ENCODE results near the gene SYNGR1.
A peak's percentile ranks its signal among the peaks of the same experiment; 100 is the strongest.

The SYNGR1 gene

GRCh38 chr22:39368461-39368911 lies 18.7 kb downstream of the SYNGR1 start:
- DNase-seq (ENCODE audit: low read depth in 2 of 2): no peak

DNA sequence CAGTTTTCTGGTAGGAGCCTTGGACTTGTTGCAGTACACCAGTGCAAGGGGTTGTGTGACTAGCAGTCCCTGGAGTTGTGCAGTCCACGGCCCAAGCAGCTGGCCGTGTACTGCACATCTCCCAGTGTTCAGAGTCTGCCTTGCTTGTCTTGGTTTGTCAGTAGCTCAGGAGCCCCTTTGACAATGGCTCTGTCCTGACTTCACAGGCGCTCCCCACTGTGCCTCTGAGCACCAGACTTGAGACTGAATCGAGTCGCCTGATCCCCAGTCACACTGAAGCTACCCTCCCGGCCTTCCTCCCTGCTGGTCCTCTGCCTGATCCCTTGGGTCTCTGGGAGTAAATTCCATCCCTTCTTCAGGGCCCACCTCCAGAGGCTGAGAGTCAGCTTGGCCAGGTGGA lies 19.4 kb downstream of the SYNGR1 start:
- DNase-seq (ENCODE audit: low read depth in 2 of 2): no peak

DNA sequence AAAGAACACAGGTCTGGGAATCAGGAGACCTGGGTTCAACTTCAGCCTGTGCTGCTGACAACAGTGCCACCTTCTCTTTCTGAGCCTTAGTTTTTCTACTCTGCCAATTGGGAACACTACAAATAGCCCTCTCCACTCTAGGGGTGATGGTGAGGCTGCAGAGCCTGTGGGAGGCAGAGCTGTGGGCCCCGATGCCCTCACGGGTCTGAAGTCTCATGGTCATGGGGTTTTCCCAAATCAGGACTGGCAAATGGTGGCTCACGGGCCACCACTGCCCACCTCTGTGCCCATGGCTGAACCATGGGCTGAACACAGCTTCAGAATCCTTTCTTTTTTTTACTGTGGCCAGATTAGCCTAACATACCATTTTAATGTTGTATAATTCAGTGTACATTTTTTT lies 19.8 kb downstream of the SYNGR1 start:
- no peak for DNase-seq (ENCODE audit: low read depth in 2 of 2)

GRCh38 chr22:39371732-39372131 lies 21.9 kb downstream of the SYNGR1 start:
- DNase-seq (ENCODE audit: low read depth in 2 of 2): no peak

GRCh38 chr22:39374191-39374590 lies 24.4 kb downstream of the SYNGR1 start:
- no peak for DNase-seq (ENCODE audit: low read depth in 2 of 2)

- no peak for DNase-seq (ENCODE audit: low read depth in 2 of 2)
Observed at GRCh38 chr22:39374801-39375200, 25.0 kb downstream of the SYNGR1 start.

GRCh38 chr22:39375646-39376045 lies 25.9 kb downstream of the SYNGR1 start:
- DNase-seq (ENCODE audit: low read depth in 2 of 2): no peak

DNA sequence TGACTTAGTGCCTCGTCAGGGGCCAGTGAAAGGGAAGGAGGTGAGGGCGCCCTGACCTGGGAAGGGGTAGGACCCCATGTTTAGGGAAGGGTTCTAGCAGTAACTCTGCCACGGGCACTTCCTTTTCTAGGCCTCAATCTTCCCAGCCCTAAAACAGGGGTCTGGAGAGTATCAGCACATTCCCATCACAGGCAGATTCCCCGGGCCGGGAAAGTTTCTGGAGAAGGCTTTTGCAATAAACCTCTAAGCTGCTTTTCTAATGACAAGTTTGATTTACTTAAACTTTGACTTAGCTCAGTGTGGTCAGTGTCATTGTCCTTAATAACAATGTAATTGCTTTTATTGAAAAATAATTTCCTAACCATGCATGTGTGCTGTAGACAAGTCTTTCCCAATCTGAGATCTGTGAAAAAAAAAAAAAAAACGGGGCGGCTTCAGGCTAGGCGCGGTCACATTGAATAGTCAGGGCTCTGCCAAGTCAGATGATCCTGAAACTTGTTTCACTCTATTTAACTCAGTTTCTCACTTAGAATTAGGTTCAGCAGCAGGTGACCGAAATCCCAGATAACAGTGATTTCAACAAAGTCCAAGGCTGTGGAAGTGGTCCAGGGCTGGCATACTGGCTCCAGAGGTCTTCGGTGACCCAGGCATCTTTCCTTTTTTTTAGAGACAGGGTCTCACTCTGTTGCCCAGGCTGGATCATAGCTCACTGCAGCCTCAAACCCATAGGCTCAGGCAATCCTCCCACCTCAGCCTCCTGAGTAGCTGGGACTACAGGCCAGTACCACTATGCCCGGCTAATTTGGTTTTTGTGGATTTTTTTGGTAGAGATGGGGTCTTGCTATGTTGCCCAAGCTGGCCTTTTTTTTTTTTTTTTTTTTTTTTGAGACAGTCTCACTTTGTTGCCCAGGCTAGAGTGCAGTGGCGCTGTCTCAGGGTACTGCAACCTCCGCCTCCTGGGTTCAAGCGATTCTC lies 30.3 kb downstream of the SYNGR1 start:
- DNase-seq (ENCODE audit: low read depth in 2 of 2): no peak

GRCh38 chr22:39381009-39381755 lies 31.4 kb downstream of the SYNGR1 start:
- no peak for DNase-seq (ENCODE audit: low read depth in 2 of 2)

DNA sequence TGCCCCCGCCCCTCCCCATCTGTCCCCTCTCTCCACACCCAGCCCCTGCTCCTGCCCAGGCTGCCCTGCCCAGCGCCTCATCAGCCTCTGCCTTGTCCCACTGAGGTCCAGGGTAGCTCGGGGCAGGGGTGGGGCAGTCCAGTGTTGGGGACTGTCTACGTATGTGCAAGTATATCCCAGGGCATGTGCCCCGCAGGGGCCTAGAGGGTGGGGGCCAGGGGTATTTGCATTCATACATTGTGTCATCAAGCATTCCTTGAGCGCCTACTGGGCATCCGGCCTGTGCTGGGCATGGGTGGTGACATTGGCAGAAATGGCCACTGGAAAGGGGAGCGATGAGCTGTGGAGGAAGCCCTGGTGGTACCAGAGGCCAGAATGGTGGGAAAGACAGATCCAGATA lies 32.1 kb downstream of the SYNGR1 start:
- no peak for DNase-seq (ENCODE audit: low read depth in 2 of 2)

GRCh38 chr22:39382410-39382809 lies 32.6 kb downstream of the SYNGR1 start:
- DNase-seq (ENCODE audit: low read depth in 2 of 2): no peak

GRCh38 chr22:39383841-39384625 lies 34.2 kb downstream of the SYNGR1 start:
- DNase-seq (ENCODE audit: low read depth in 2 of 2): no peak

- no peak for DNase-seq (ENCODE audit: low read depth in 2 of 2)
Observed at GRCh38 chr22:39384750-39385480, 35.1 kb downstream of the SYNGR1 start.

GRCh38 chr22:39388261-39389011 lies 38.6 kb downstream of the SYNGR1 start:
- peak; percentile 30 to 54 for DNase-seq (ENCODE audit: low read depth in 2 of 2)

GRCh38 chr22:39389420-39389819 lies 39.6 kb downstream of the SYNGR1 start:
- no peak for DNase-seq (ENCODE audit: low read depth in 2 of 2)

DNA sequence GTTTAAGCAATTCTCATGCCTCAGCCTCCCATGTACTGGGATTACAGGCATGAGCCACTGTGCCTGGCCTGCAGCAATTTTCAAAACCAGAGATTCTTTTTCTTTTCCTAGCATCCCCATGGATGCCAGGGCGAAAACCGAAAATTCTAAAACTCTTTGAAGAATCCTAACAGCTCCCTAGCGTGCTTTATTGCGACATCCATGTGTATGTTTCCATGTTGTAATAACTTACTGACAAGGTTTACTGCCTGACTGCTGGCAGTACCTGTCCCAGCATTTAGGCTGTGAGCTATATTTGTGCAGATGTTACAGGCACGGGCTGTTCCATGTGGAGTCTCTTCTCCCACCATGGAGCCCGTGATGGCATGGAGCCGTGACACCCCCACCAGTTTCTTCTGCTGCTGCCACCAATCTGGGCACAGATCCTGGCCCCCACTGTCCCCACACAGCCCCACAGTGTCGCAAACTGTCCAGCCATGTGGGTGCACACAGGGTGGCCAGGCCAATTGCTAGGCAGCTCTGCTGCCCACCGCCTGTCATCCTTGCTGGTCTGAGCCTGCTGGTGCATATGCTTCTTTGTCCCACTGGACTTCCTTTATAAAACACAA lies 42.7 kb downstream of the SYNGR1 start:
- DNase-seq (ENCODE audit: low read depth in 2 of 2): no peak

- no peak for DNase-seq (ENCODE audit: low read depth in 2 of 2)
Observed at GRCh38 chr22:39395936-39396796, 46.4 kb downstream of the SYNGR1 start.

GRCh38 chr22:39396797-39397195 lies 47.0 kb downstream of the SYNGR1 start:
- DNase-seq (ENCODE audit: low read depth in 2 of 2): no peak

GRCh38 chr22:39401301-39401631 lies 51.5 kb downstream of the SYNGR1 start:
- DNase-seq (ENCODE audit: low read depth in 2 of 2): no peak

Measured in stimulated activated CD4-positive, alpha-beta T cell treated with anti-CD3 and anti-CD28 coated beads, Interleukin-12 subunit alpha, Interleukin-12 subunit beta, amount 100 ng/mL, for 24 hours (primary cell).